CD4-positive, alpha-beta T cell (primary cell): ENCODE measurements around the gene EEF1AKMT3. TPM values are rescaled to one million over a fixed set of nuclear protein-coding genes. Genes with fewer than 3 reads are reported as not detected.
A peak's percentile ranks its signal among the peaks of the same experiment; 100 is the strongest.

Experiments
- ATAC-seq: fragments of 200-7000 bp; cut with Tn5 transposase; one replicate; pipeline ENCODE4 v1.10.0; 2022; ENCODE audit warnings: mild to moderate bottlenecking; ENCODE audit not compliant: poor library complexity
- CTCF ChIA-PET: fragments of 350-600 bp; sonication (Branson Sonifier 250); formaldehyde crosslinking; loops from one replicate; lab custom pipeline; 2021; ENCODE audit warnings: antibody characterized with exemption, inconsistent platforms; lab: Charles Lee
- POLR2A ChIA-PET: fragments of 350-600 bp; sonication (Branson Sonifier 250); formaldehyde crosslinking; loops from one replicate; lab custom pipeline; 2021; ENCODE audit warnings: antibody characterized with exemption, inconsistent platforms; lab: Charles Lee
- DNase-seq, 14 experiments: peaks; one replicate each; pipeline ENCODE4 v3.0.0-alpha.2; 2013 to 2020; ENCODE audit warnings: mixed read lengths in 2 of 14
- H3K27ac ChIP-seq, 2 donors: one replicate each; pipeline versions ENCODE4 v1.5.1 to v1.7.0; 2013; ENCODE audit warnings: low read length in 2 of 2, low read depth in 1 of 2, mild to moderate bottlenecking in 1 of 2
- H3K27me3 ChIP-seq, 2 experiments: 1 replicate in 1 of 2; 2 replicates in 1 of 2; pipeline versions ENCODE4 v1.6.1 to v1.7.0; 2013; ENCODE audit warnings: low read length in 2 of 2, control low read depth in 1 of 2, mild to moderate bottlenecking in 1 of 2, moderate library complexity in 1 of 2; ENCODE audit not compliant: insufficient read depth in 2 of 2, control insufficient read depth in 1 of 2
- H3K36me3 ChIP-seq: one replicate; pipeline ENCODE4 v1.6.1; 2013; ENCODE audit warnings: low read length, control low read depth; ENCODE audit not compliant: insufficient read depth
- H3K4me1 ChIP-seq: one replicate; pipeline ENCODE4 v1.6.1; 2013; ENCODE audit warnings: low read length, control low read depth; ENCODE audit not compliant: insufficient read depth
- H3K4me3 ChIP-seq: one replicate; pipeline ENCODE4 v1.5.1; 2013; ENCODE audit warnings: mild to moderate bottlenecking, low read length, moderate library complexity
- H3K9me3 ChIP-seq, 2 experiments: 1 replicate in 1 of 2; 2 replicates in 1 of 2; pipeline versions ENCODE4 v1.6.1 to v1.7.0; 2013; ENCODE audit warnings: low read length in 2 of 2, mild to moderate bottlenecking in 2 of 2, control low read depth in 1 of 2, moderate library complexity in 1 of 2; ENCODE audit not compliant: control insufficient read depth in 1 of 2, insufficient read depth in 1 of 2
- H3K27ac Mint-ChIP-seq: one replicate; pipeline ENCODE4 v1.8.0; 2020; ENCODE audit warnings: mixed read lengths
- H3K27me3 Mint-ChIP-seq: one replicate; pipeline ENCODE4 v1.8.0; 2021; ENCODE audit warnings: mixed read lengths
- H3K36me3 Mint-ChIP-seq: one replicate; pipeline ENCODE4 v1.8.0; 2021; ENCODE audit warnings: low read depth, mixed read lengths
- H3K4me1 Mint-ChIP-seq: one replicate; pipeline ENCODE4 v1.8.0; 2021; ENCODE audit warnings: low read depth, mixed read lengths
- H3K4me3 Mint-ChIP-seq: one replicate; pipeline ENCODE4 v1.8.0; 2020; ENCODE audit warnings: mild to moderate bottlenecking, mixed read lengths
- H3K9me3 Mint-ChIP-seq: one replicate; pipeline ENCODE4 v1.8.0; 2020; ENCODE audit warnings: mixed read lengths
- intact Hi-C, 2 experiments: fragments of 100-400 bp; cut with DNase I in 1 of 2; cut with micrococcal nuclease in 1 of 2; formaldehyde crosslinking; loops; one replicate each; pipeline versions ENCODE4 v1.15.1 to v1.9.0; 2023 to 2025; cut with DNase I, micrococcal nuclease
- total RNA-seq, 174 experiments: library from RNA in 2 of 174; stranded (reverse) in 2 of 174; gene quantifications; one replicate each; pipeline ENCODE4 v1.2.3 and lab custom pipeline; 2021 to 2026
- TF ChIP-seq, protein P1 (sequence below): fragments of 200-600 bp; IDR thresholded peaks from one replicate; pipeline ENCODE4 v1.8.0; 2022; ENCODE audit warnings: antibody characterized with exemption, mild to moderate bottlenecking

The EEF1AKMT3 gene
- total RNA-seq, 2 experiments from 2014 or later, result 1.1 to 1.4 TPM

DNA sequence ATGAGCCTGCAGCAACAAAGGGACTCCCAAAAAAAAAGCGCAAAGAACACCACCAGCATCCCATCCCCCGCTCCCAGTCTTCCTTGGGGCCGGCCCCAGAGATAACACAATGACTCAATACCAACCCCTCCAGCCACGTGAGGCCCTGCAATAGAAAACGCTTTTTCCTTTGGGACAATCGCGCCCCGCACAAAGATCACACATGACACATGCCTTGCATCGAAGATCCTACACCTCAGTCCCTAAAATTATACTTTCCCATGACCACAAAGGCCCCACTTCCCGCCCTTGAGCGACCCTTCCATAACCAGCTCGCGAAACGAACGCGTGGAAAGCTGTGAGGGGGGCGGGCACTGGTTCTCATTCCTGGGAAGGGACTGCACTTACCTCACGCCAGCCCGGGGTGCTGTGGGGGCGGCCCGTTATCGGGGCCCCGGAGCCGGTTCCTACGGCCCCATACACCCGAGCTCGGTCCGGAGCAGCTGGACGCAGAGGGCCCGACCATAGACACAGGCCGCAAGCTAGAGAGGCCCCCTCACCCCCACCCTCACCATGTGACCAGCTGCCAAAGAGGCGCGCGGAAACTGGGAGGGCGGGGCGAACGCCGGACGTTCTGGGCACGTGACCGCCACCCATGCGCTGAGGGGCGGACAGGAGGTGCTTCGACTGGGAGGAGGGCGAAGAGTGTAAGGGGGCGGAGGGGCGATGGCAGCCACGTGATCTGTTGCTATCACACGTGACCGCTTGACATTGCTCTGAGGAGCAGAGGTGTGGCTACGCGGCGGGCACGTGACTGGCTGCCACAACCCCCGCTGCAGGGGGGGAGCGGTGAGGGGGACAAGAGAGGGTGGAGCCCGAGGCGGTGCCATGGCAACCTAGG is 20.4 kb upstream of the EEF1AKMT3 start, which contains the start of gene CDK4:
TSS of gene CDK4 (minus strand) at position 523 of the 880 bp plus-strand sequence. CDS start 593 bp downstream, outside the sequence.
- CTCF ChIA-PET, result interaction anchor here (0.8 kb wide), 1 partner anchor 169 kb away, joined by 3 read pairs; no protein-coding TSS in a partner anchor
- Mint-ChIP-seq H3K4me3 (peak within 1 kb of the TSS; percentile 89), H3K4me1 (peaks cover 62% of the 10 kb centered on the region), H3K9me3 (no peaks in the 10 kb centered on the region), H3K27me3 (no peaks in the 10 kb centered on the region), H3K36me3 (peaks cover 55% of the 10 kb centered on the region), H3K27ac (peak within 1 kb of the TSS; percentile 87)
- H3K9me3 ChIP-seq, result no peaks in the 10 kb centered on the region
- peak; percentile 75 for ATAC-seq
- DNase-seq, result peak; percentile 97 to 100 (median 98)
- POLR2A ChIA-PET, result interaction anchor here (0.6 to 1.2 kb wide), 9 partner anchors 11 to 1787 kb away, joined by 3 to 9 read pairs (median 3); partner anchors contain the start of genes CYP27B1, DDIT3, EEF1AKMT3 and METTL1
- no peaks in the 10 kb centered on the region for H3K27me3 ChIP-seq
- intact Hi-C loops, result loop anchor here (1.0 to 5.0 kb wide), 4 partner anchors 11 to 275 kb away; partner anchors contain the start of genes ARHGAP9 (in 1 of the 2), CTDSP2 (in 1 of the 2), DDIT3 (in 1 of the 2) and MBD6 (in 1 of the 2)
- TF ChIP-seq, protein P1, sequence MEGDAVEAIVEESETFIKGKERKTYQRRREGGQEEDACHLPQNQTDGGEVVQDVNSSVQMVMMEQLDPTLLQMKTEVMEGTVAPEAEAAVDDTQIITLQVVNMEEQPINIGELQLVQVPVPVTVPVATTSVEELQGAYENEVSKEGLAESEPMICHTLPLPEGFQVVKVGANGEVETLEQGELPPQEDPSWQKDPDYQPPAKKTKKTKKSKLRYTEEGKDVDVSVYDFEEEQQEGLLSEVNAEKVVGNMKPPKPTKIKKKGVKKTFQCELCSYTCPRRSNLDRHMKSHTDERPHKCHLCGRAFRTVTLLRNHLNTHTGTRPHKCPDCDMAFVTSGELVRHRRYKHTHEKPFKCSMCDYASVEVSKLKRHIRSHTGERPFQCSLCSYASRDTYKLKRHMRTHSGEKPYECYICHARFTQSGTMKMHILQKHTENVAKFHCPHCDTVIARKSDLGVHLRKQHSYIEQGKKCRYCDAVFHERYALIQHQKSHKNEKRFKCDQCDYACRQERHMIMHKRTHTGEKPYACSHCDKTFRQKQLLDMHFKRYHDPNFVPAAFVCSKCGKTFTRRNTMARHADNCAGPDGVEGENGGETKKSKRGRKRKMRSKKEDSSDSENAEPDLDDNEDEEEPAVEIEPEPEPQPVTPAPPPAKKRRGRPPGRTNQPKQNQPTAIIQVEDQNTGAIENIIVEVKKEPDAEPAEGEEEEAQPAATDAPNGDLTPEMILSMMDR, result no peak
- peak within 1 kb of the TSS; percentile 66 for H3K4me3 ChIP-seq
- peaks cover 54% of the 10 kb centered on the region for H3K4me1 ChIP-seq
- peak within 1 kb of the TSS; percentile 74 to 86 for H3K27ac ChIP-seq
- H3K36me3 ChIP-seq, result peaks cover 28% of the 10 kb centered on the region

- CTCF ChIA-PET, result no interaction called here
- intact Hi-C loops, result loop anchor here (1.0 to 5.0 kb wide), 4 partner anchors 11 to 275 kb away; partner anchors contain the start of genes ARHGAP9 (in 1 of the 2), CTDSP2 (in 1 of the 2), DDIT3 (in 1 of the 2) and MBD6 (in 1 of the 2)
Measured at GRCh38 chr12:57752668-57753000, 19.8 kb upstream of the EEF1AKMT3 start.

More at GRCh38 chr12:57752668-57753000, 19.8 kb upstream of the EEF1AKMT3 start:
- H3K4me1 ChIP-seq, result peaks cover 56% of the 10 kb centered on the region
- H3K4me3 Mint-ChIP-seq, result peak overlapping the region; percentile 89
- peak overlapping the region; percentile 73 to 86 for H3K27ac ChIP-seq
- H3K4me1 Mint-ChIP-seq, result peaks cover 59% of the 10 kb centered on the region
- TF ChIP-seq, protein P1, result no peak
- no peak for DNase-seq
- H3K27ac Mint-ChIP-seq, result peak overlapping the region; percentile 87
- H3K9me3 Mint-ChIP-seq, result no peaks in the 10 kb centered on the region
- no peaks in the 10 kb centered on the region for H3K27me3 ChIP-seq
- POLR2A ChIA-PET, result interaction anchor here (1.0 to 1.2 kb wide), 5 partner anchors 11 to 32 kb away, joined by 3 to 9 read pairs (median 3); partner anchors contain the start of genes CYP27B1, EEF1AKMT3 and METTL1
- H3K36me3 Mint-ChIP-seq, result peaks cover 51% of the 10 kb centered on the region
- peaks cover 23% of the 10 kb centered on the region for H3K36me3 ChIP-seq
- ATAC-seq, result no peak
- H3K9me3 ChIP-seq, result no peaks in the 10 kb centered on the region
- peak overlapping the region; percentile 12 for H3K4me3 ChIP-seq
- H3K27me3 Mint-ChIP-seq, result no peaks in the 10 kb centered on the region
